ENCODE data around the gene PLPPR3.

The PLPPR3 gene

GRCh38 chr19:834216-834615, 12.5 kb upstream of the PLPPR3 start:
- no peak for ATAC-seq
- TF ChIP-seq ZNF70 (CRISPR knock-in tag; IDR thresholded peaks at IDR 0.05) (no peak), ZFP3 (CRISPR knock-in tag; IDR thresholded peaks at IDR 0.05) (no peak), CSDC2 (CRISPR knock-in tag; IDR thresholded peaks at IDR 0.05) (no peak), BACH2 (CRISPR knock-in tag; IDR thresholded peaks at IDR 0.05; ENCODE audit: borderline replicate concordance) (no peak)

- no peak for TF ChIP-seq CREB5 (CRISPR knock-in tag; IDR thresholded peaks at IDR 0.05; ENCODE audit: low read depth)
- no peak; the same call in 2 of the 3 replicates for ATAC-seq
Observed at GRCh38 chr19:831407-832369, 9.9 kb upstream of the PLPPR3 start.

GRCh38 chr19:829129-829758, 7.5 kb upstream of the PLPPR3 start:
- no peak for ATAC-seq
- no peak for TF ChIP-seq TSHZ2 (CRISPR knock-in tag; IDR thresholded peaks at IDR 0.05)
- TF ChIP-seq PATZ1 (CRISPR knock-in tag; IDR thresholded peaks at IDR 0.05; ENCODE audit: borderline replicate concordance): no peak
- no peak for TF ChIP-seq ARNTL (CRISPR knock-in tag; IDR thresholded peaks at IDR 0.05; ENCODE audit: borderline replicate concordance, low read depth)

- TF ChIP-seq SNAI2 (CRISPR knock-in tag; IDR thresholded peaks at IDR 0.05): no peak
- TF ChIP-seq BACH2 (CRISPR knock-in tag; IDR thresholded peaks at IDR 0.05; ENCODE audit: borderline replicate concordance): no peak
- TF ChIP-seq PPARA (CRISPR knock-in tag; IDR thresholded peaks at IDR 0.05; ENCODE audit: borderline replicate concordance): no peak
- TF ChIP-seq ZC3H10 (CRISPR knock-in tag; IDR thresholded peaks at IDR 0.05): no peak
- TF ChIP-seq ZFP3 (CRISPR knock-in tag; IDR thresholded peaks at IDR 0.05): no peak
- no peak for TF ChIP-seq TCF4 (CRISPR knock-in tag; IDR thresholded peaks at IDR 0.05; ENCODE audit: borderline replicate concordance)
- no peak for TF ChIP-seq ARNTL (CRISPR knock-in tag; IDR thresholded peaks at IDR 0.05; ENCODE audit: borderline replicate concordance, low read depth)
- no peak for ATAC-seq
Observed at GRCh38 chr19:827710-828321, 6.1 kb upstream of the PLPPR3 start, which contains the start of gene AZU1. Gene AZU1 (plus strand): TSS chr19:827837. CDS start chr19:827847, 10 bp downstream.

- no peak for ATAC-seq
- TF ChIP-seq CSRNP3 (CRISPR knock-in tag; IDR thresholded peaks at IDR 0.05) (no peak), GLIS3 (CRISPR knock-in tag; IDR thresholded peaks at IDR 0.05) (no peak), PATZ1 (CRISPR knock-in tag; IDR thresholded peaks at IDR 0.05; ENCODE audit: borderline replicate concordance) (no peak), ZFP30 (CRISPR knock-in tag; IDR thresholded peaks at IDR 0.05) (no peak), TSHZ2 (CRISPR knock-in tag; IDR thresholded peaks at IDR 0.05) (no peak), SNAI2 (CRISPR knock-in tag; IDR thresholded peaks at IDR 0.05) (no peak), ZNF565 (CRISPR knock-in tag; conservative IDR thresholded peaks at IDR 0.05; ENCODE audit: low read depth) (no peak), ARNTL (CRISPR knock-in tag; IDR thresholded peaks at IDR 0.05; ENCODE audit: borderline replicate concordance, low read depth) (no peak), ESRRG (CRISPR knock-in tag; IDR thresholded peaks at IDR 0.05) (no peak), ZNF8 (CRISPR knock-in tag; IDR thresholded peaks at IDR 0.05) (no peak), ZFP3 (CRISPR knock-in tag; IDR thresholded peaks at IDR 0.05) (no peak), ZC3H10 (CRISPR knock-in tag; IDR thresholded peaks at IDR 0.05) (no peak), OSR1 (CRISPR knock-in tag; IDR thresholded peaks at IDR 0.05) (no peak)
Observed at GRCh38 chr19:827314-827709, 5.6 kb upstream of the PLPPR3 start.

Data from SK-N-SH treated with all-trans-retinoic acid at 6 μM for 48 hours (cell line).